ENCODE results near the gene PRR3. TPM values are rescaled to one million over a fixed set of nuclear protein-coding genes. Genes with fewer than 3 reads are reported as not detected.

Gene PRR3
- total RNA-seq, 1 experiment from 2014 or later: 13.1 TPM

DNA sequence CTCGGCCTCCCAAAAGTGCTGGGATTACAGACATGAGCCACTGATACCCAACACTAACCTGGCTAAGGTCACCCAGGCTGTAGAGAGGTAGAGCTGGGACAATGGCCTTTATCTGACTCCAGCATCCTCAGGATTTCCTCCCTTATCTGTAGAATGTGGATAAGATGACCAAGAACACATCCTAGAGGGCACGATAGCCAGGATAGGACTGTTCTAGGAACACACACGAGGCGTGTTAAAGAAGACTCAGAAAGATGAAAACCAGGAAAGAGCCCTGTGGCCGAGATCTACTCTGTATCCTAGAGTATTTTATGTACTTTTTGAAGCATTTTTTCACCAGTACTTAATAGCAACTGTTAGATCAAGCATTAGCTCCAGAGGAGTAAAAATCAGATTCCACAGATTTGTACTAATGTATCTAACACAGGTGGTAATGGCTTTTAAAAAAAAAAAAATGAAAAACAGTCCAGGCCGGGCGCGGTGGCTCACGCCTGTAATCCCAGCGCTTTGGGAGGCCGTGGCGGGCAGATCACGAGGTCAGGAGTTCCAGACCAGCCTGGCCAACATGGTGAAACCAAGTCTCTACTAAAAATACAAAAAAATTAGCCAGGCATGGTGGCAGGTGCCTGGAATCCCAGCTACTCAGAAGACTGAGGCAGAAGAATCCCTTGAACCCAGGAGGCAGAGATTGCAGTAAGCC lies 42.7 kb downstream of the PRR3 start:
- no peak for ATAC-seq

DNA sequence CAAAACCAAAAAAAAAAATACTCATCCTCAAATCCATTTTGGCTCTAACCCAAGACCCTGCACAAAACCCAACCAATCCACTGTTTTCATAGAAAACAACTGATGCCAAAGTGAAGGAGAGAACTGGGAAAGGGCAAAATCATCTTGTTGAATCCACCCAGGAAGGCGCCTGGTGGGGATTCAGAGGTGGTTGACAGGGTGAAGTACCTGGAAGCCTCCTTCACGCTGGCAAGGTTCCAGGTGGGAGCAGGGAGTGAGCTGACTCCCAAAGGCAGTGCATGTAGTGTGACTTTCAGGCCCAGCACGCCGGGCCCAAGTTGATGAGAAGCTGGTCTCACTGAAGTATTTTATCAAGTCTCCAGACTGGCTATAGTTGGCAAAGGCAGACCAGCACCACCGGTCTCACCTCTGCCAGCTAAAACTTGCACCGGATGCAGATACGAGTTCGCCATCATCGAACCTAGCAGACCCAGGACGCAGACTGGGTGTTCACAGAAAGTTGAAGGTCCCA lies 43.4 kb downstream of the PRR3 start:
- H3K36me3 Mint-ChIP-seq: peaks cover 51% of the 10 kb centered on the region
- ChIA-PET CTCF (interaction anchor here (1.2 to 2.7 kb wide), 3 partner anchors 59 to 147 kb away, joined by 3 to 5 read pairs (median 3); no protein-coding TSS in a partner anchor), POLR2A (interaction anchor here (1.2 to 1.8 kb wide), 3 partner anchors 10 to 14 kb away, joined by 6 to 7 read pairs (median 6); no protein-coding TSS in a partner anchor)
- H3K9me3 Mint-ChIP-seq: no peaks in the 10 kb centered on the region
- H3K4me3 Mint-ChIP-seq: no peak overlapping the region
- ATAC-seq (no peak), DNase-seq (ENCODE audit: low spot score) (no peak)
- no peaks in the 10 kb centered on the region for H3K4me1 Mint-ChIP-seq
- H3K27ac Mint-ChIP-seq: no peak overlapping the region
- H3K27me3 Mint-ChIP-seq (ENCODE audit: low read depth): no peaks in the 10 kb centered on the region
- TF ChIP-seq, protein P1, sequence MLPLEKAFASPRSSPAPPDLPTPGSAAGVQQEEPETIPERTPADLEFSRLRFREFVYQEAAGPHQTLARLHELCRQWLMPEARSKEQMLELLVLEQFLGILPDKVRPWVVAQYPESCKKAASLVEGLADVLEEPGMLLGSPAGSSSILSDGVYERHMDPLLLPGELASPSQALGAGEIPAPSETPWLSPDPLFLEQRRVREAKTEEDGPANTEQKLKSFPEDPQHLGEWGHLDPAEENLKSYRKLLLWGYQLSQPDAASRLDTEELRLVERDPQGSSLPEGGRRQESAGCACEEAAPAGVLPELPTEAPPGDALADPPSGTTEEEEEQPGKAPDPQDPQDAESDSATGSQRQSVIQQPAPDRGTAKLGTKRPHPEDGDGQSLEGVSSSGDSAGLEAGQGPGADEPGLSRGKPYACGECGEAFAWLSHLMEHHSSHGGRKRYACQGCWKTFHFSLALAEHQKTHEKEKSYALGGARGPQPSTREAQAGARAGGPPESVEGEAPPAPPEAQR (CRISPR knock-in tag; IDR thresholded peaks at IDR 0.05): no peak
- TF ChIP-seq, protein P2, sequence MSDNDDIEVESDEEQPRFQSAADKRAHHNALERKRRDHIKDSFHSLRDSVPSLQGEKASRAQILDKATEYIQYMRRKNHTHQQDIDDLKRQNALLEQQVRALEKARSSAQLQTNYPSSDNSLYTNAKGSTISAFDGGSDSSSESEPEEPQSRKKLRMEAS (CRISPR knock-in tag; IDR thresholded peaks at IDR 0.05): no peak
- TF ChIP-seq RELA (CRISPR knock-in tag; IDR thresholded peaks at IDR 0.05; ENCODE audit: borderline replicate concordance): no peak
- TF ChIP-seq PRRX2 (CRISPR knock-in tag; IDR thresholded peaks at IDR 0.05): no peak
- TF ChIP-seq, protein P3, sequence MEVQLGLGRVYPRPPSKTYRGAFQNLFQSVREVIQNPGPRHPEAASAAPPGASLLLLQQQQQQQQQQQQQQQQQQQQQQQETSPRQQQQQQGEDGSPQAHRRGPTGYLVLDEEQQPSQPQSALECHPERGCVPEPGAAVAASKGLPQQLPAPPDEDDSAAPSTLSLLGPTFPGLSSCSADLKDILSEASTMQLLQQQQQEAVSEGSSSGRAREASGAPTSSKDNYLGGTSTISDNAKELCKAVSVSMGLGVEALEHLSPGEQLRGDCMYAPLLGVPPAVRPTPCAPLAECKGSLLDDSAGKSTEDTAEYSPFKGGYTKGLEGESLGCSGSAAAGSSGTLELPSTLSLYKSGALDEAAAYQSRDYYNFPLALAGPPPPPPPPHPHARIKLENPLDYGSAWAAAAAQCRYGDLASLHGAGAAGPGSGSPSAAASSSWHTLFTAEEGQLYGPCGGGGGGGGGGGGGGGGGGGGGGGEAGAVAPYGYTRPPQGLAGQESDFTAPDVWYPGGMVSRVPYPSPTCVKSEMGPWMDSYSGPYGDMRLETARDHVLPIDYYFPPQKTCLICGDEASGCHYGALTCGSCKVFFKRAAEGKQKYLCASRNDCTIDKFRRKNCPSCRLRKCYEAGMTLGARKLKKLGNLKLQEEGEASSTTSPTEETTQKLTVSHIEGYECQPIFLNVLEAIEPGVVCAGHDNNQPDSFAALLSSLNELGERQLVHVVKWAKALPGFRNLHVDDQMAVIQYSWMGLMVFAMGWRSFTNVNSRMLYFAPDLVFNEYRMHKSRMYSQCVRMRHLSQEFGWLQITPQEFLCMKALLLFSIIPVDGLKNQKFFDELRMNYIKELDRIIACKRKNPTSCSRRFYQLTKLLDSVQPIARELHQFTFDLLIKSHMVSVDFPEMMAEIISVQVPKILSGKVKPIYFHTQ (CRISPR knock-in tag; IDR thresholded peaks at IDR 0.05): no peak
- TF ChIP-seq, protein P4, sequence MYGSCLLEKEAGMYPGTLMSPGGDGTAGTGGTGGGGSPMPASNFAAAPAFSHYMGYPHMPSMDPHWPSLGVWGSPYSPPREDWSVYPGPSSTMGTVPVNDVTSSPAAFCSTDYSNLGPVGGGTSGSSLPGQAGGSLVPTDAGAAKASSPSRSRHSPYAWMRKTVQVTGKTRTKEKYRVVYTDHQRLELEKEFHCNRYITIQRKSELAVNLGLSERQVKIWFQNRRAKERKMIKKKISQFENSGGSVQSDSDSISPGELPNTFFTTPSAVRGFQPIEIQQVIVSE (CRISPR knock-in tag; IDR thresholded peaks at IDR 0.05; ENCODE audit: borderline replicate concordance): no peak
- TF ChIP-seq ZBTB21 (CRISPR knock-in tag; IDR thresholded peaks at IDR 0.05; ENCODE audit: borderline replicate concordance): no peak
- no peak for TF ChIP-seq FOXK1 (CRISPR knock-in tag; IDR thresholded peaks at IDR 0.05)
- no peak for TF ChIP-seq ZNF121 (CRISPR knock-in tag; IDR thresholded peaks at IDR 0.05)
- TF ChIP-seq, protein P5, sequence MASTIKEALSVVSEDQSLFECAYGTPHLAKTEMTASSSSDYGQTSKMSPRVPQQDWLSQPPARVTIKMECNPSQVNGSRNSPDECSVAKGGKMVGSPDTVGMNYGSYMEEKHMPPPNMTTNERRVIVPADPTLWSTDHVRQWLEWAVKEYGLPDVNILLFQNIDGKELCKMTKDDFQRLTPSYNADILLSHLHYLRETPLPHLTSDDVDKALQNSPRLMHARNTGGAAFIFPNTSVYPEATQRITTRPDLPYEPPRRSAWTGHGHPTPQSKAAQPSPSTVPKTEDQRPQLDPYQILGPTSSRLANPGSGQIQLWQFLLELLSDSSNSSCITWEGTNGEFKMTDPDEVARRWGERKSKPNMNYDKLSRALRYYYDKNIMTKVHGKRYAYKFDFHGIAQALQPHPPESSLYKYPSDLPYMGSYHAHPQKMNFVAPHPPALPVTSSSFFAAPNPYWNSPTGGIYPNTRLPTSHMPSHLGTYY (CRISPR knock-in tag; IDR thresholded peaks at IDR 0.05): no peak
- TF ChIP-seq, protein P6, sequence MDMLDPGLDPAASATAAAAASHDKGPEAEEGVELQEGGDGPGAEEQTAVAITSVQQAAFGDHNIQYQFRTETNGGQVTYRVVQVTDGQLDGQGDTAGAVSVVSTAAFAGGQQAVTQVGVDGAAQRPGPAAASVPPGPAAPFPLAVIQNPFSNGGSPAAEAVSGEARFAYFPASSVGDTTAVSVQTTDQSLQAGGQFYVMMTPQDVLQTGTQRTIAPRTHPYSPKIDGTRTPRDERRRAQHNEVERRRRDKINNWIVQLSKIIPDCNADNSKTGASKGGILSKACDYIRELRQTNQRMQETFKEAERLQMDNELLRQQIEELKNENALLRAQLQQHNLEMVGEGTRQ (CRISPR knock-in tag; IDR thresholded peaks at IDR 0.05): no peak
- no peak for TF ChIP-seq NR3C1 (CRISPR knock-in tag; conservative IDR thresholded peaks at IDR 0.05; ENCODE audit: low read depth)
- TF ChIP-seq TP53 (CRISPR knock-in tag; IDR thresholded peaks at IDR 0.05): no peak
- TF ChIP-seq, protein P7, sequence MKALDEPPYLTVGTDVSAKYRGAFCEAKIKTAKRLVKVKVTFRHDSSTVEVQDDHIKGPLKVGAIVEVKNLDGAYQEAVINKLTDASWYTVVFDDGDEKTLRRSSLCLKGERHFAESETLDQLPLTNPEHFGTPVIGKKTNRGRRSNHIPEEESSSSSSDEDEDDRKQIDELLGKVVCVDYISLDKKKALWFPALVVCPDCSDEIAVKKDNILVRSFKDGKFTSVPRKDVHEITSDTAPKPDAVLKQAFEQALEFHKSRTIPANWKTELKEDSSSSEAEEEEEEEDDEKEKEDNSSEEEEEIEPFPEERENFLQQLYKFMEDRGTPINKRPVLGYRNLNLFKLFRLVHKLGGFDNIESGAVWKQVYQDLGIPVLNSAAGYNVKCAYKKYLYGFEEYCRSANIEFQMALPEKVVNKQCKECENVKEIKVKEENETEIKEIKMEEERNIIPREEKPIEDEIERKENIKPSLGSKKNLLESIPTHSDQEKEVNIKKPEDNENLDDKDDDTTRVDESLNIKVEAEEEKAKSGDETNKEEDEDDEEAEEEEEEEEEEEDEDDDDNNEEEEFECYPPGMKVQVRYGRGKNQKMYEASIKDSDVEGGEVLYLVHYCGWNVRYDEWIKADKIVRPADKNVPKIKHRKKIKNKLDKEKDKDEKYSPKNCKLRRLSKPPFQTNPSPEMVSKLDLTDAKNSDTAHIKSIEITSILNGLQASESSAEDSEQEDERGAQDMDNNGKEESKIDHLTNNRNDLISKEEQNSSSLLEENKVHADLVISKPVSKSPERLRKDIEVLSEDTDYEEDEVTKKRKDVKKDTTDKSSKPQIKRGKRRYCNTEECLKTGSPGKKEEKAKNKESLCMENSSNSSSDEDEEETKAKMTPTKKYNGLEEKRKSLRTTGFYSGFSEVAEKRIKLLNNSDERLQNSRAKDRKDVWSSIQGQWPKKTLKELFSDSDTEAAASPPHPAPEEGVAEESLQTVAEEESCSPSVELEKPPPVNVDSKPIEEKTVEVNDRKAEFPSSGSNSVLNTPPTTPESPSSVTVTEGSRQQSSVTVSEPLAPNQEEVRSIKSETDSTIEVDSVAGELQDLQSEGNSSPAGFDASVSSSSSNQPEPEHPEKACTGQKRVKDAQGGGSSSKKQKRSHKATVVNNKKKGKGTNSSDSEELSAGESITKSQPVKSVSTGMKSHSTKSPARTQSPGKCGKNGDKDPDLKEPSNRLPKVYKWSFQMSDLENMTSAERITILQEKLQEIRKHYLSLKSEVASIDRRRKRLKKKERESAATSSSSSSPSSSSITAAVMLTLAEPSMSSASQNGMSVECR (CRISPR knock-in tag; IDR thresholded peaks at IDR 0.05; ENCODE audit: borderline replicate concordance): no peak
- no peak for TF ChIP-seq GTF2I (CRISPR knock-in tag; conservative IDR thresholded peaks at IDR 0.05)
- TF ChIP-seq, protein P8, sequence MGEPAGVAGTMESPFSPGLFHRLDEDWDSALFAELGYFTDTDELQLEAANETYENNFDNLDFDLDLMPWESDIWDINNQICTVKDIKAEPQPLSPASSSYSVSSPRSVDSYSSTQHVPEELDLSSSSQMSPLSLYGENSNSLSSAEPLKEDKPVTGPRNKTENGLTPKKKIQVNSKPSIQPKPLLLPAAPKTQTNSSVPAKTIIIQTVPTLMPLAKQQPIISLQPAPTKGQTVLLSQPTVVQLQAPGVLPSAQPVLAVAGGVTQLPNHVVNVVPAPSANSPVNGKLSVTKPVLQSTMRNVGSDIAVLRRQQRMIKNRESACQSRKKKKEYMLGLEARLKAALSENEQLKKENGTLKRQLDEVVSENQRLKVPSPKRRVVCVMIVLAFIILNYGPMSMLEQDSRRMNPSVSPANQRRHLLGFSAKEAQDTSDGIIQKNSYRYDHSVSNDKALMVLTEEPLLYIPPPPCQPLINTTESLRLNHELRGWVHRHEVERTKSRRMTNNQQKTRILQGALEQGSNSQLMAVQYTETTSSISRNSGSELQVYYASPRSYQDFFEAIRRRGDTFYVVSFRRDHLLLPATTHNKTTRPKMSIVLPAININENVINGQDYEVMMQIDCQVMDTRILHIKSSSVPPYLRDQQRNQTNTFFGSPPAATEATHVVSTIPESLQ (CRISPR knock-in tag; IDR thresholded peaks at IDR 0.05): no peak

More for the DNA sequence above, 42.7 kb downstream of the PRR3 start:
- Mint-ChIP-seq H3K4me1 (no peaks in the 10 kb centered on the region), H3K36me3 (peaks cover 46% of the 10 kb centered on the region), H3K27ac (peak overlapping the region; percentile 87; the same call in 1 of the 2 replicates), H3K4me3 (no peak overlapping the region), H3K9me3 (no peaks in the 10 kb centered on the region), H3K27me3 (ENCODE audit: low read depth) (no peaks in the 10 kb centered on the region)
- no peak for DNase-seq (ENCODE audit: low spot score)
- TF ChIP-seq, protein P9, sequence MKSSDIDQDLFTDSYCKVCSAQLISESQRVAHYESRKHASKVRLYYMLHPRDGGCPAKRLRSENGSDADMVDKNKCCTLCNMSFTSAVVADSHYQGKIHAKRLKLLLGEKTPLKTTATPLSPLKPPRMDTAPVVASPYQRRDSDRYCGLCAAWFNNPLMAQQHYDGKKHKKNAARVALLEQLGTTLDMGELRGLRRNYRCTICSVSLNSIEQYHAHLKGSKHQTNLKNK (CRISPR knock-in tag; IDR thresholded peaks at IDR 0.05): peak; percentile 31; the same call in 1 of the 2 replicates
- TF ChIP-seq EMX1 (CRISPR knock-in tag; IDR thresholded peaks at IDR 0.05) (0 out of 2 replicates have a peak, but pooled peaks have one; percentile 28), HMGA2 (CRISPR knock-in tag; IDR thresholded peaks at IDR 0.05) (no peak)
- CTCF ChIA-PET: interaction anchor here (1.6 to 3.2 kb wide), 2 partner anchors 118 to 146 kb away, joined by 3 to 28 read pairs (median 5); no protein-coding TSS in a partner anchor
- POLR2A ChIA-PET: interaction anchor here (0.6 to 1.3 kb wide), 6 partner anchors 11 to 331 kb away, joined by 3 to 6 read pairs (median 4); partner anchors contain the start of gene ABCF1
